HepG2 (cell line): ENCODE results near the gene MYH10. TPM values are rescaled to one million over a fixed set of nuclear protein-coding genes. Genes with fewer than 3 reads are reported as not detected.

Experiments
- ADNP ChIP-seq: sonication (generic); formaldehyde crosslinking; IDR thresholded peaks from 2 replicates; pipeline ENCODE4 v1.4.0; 2020; ENCODE audit warnings: missing genetic modification reagents
- CENPBD1 ChIP-seq: sonication (generic); formaldehyde crosslinking; IDR thresholded peaks from 2 replicates; pipeline ENCODE4 v1.8.0; 2022; ENCODE audit warnings: missing genetic modification reagents, low read depth, mild to moderate bottlenecking, borderline replicate concordance
- HDAC1 ChIP-seq: sonication (generic); formaldehyde crosslinking; IDR thresholded peaks from 2 replicates; pipeline ENCODE4 v1.5.1; 2020; ENCODE audit warnings: mild to moderate bottlenecking, missing genetic modification reagents
- HMG20A ChIP-seq: IDR thresholded peaks from 2 replicates; pipeline ENCODE4 v1.6.1; 2016; ENCODE audit warnings: borderline replicate concordance
- HNF4A ChIP-seq: sonication (generic); formaldehyde crosslinking; IDR thresholded peaks from 2 replicates; pipeline ENCODE4 v1.4.0; 2020; ENCODE audit warnings: missing genetic modification reagents
- KDM4B ChIP-seq: sonication (generic); formaldehyde crosslinking; IDR thresholded peaks from 2 replicates; pipeline ENCODE4 v1.4.0; 2020; ENCODE audit warnings: missing genetic modification reagents
- KLF16 ChIP-seq, 2 experiments: sonication (generic) in 1 of 2; formaldehyde crosslinking in 1 of 2; IDR thresholded peaks; 2 replicates each; pipeline versions ENCODE4 v1.6.1 to v1.8.0; 2016 to 2023; ENCODE audit warnings: missing genetic modification reagents in 2 of 2, missing compliant biosample characterization in 1 of 2
- MTF1 ChIP-seq: sonication (generic); formaldehyde crosslinking; IDR thresholded peaks from 2 replicates; pipeline ENCODE4 v1.5.0; 2020; ENCODE audit warnings: missing genetic modification reagents
- PRDM10 ChIP-seq: sonication (generic); formaldehyde crosslinking; IDR thresholded peaks from 2 replicates; pipeline ENCODE4 v1.4.0; 2020; ENCODE audit warnings: low read depth, missing genetic modification reagents
- SRSF4 ChIP-seq: fragments of 200-400 bp; formaldehyde crosslinking; IDR thresholded peaks from one replicate; pipeline ENCODE4 v1.6.1; 2018; ENCODE audit warnings: mild to moderate bottlenecking, low read depth, low read length, moderate library complexity; ENCODE audit not compliant: poor library complexity, severe bottlenecking
- TCF7 ChIP-seq: sonication (generic); IDR thresholded peaks from 2 replicates; pipeline ENCODE4 v1.6.1; 2016; ENCODE audit warnings: antibody characterized with exemption, low read depth
- TP53 ChIP-seq: sonication (generic); formaldehyde crosslinking; conservative IDR thresholded peaks from 2 replicates; pipeline ENCODE4 v1.4.0; 2020; ENCODE audit warnings: missing genetic modification reagents
- USF2 ChIP-seq, 2 experiments: sonication (generic) in 1 of 2; formaldehyde crosslinking in 1 of 2; IDR thresholded peaks; 2 replicates each; pipeline versions ENCODE4 v1.5.1 to v1.6.1; 2011 to 2020; ENCODE audit warnings: borderline replicate concordance in 1 of 2, low read depth in 1 of 2, low read length in 1 of 2, mild to moderate bottlenecking in 1 of 2, missing genetic modification reagents in 1 of 2, moderate library complexity in 1 of 2
- YEATS2 ChIP-seq: sonication (generic); formaldehyde crosslinking; IDR thresholded peaks from 2 replicates; pipeline ENCODE4 v1.4.0; 2020; ENCODE audit warnings: missing genetic modification reagents, borderline replicate concordance
- ZBTB1 ChIP-seq: sonication (generic); formaldehyde crosslinking; IDR thresholded peaks from 2 replicates; pipeline ENCODE4 v1.4.0; 2020; ENCODE audit warnings: missing genetic modification reagents, borderline replicate concordance
- ZMYM2 ChIP-seq: sonication (generic); formaldehyde crosslinking; IDR thresholded peaks from 2 replicates; pipeline ENCODE4 v1.8.0; 2022; ENCODE audit warnings: mild to moderate bottlenecking, missing genetic modification reagents
- ZNF160 ChIP-seq: sonication (generic); formaldehyde crosslinking; IDR thresholded peaks from 2 replicates; pipeline ENCODE4 v1.8.0; 2022; ENCODE audit warnings: mild to moderate bottlenecking, inconsistent platforms, missing genetic modification reagents
- ZNF263 ChIP-seq: sonication (generic); formaldehyde crosslinking; IDR thresholded peaks from 2 replicates; pipeline ENCODE4 v1.4.0; 2020; ENCODE audit warnings: missing genetic modification reagents
- ZNF335 ChIP-seq: sonication (generic); formaldehyde crosslinking; IDR thresholded peaks from 2 replicates; pipeline ENCODE4 v1.4.0; 2020; ENCODE audit warnings: missing genetic modification reagents
- ZNF513 ChIP-seq: sonication (generic); formaldehyde crosslinking; conservative IDR thresholded peaks from 2 replicates; pipeline ENCODE4 v1.5.0; 2020; ENCODE audit warnings: missing genetic modification reagents
- ZNF577 ChIP-seq: sonication (generic); formaldehyde crosslinking; IDR thresholded peaks from 2 replicates; pipeline ENCODE4 v1.4.0; 2020; ENCODE audit warnings: mild to moderate bottlenecking, low read depth, missing genetic modification reagents, borderline replicate concordance
- polyA plus RNA-seq, 8 experiments: library from polyadenylated mRNA; depleted of rRNA in 3 of 8; stranded (reverse) in 7 of 8; unstranded in 1 of 8; fragments of >200 nt; fragmentation: Illumina TruSeq in 4 of 8; extraction: Trizol in 4 of 8; gene quantifications; 2 replicates each; pipeline versions ENCODE4 v1.2.1 to v1.2.3, GENCODE V29; 2011 to 2016; ENCODE audit warnings: low read depth in 4 of 8, missing spikeins in 1 of 8, mixed read lengths in 1 of 8; ENCODE audit not compliant: insufficient read depth in 1 of 8
- total RNA-seq, 5 experiments: library from RNA; depleted of rRNA; stranded (reverse); fragments of >200 nt; fragmentation: Illumina TruSeq; extraction: Trizol; gene quantifications; 2 replicates each; pipeline ENCODE4 v1.2.3, GENCODE V29; 2016; ENCODE audit warnings: low read depth in 1 of 5

MYH10 gene
- total and polyA plus RNA-seq, 2 of the 13 experiments (the other 11 are each of a cell fraction or from before 2014, with no cell fraction given): 43.4 to 68.6 TPM

GRCh38 chr17:8464941-8465340 is 165.6 kb downstream of the MYH10 start (continued):
- TF ChIP-seq CENPBD1 (CRISPR knock-in tag) (no peak), YEATS2 (CRISPR knock-in tag) (no peak), ZNF160 (CRISPR knock-in tag) (no peak), MTF1 (CRISPR knock-in tag) (no peak), KDM4B (CRISPR knock-in tag) (no peak), ZNF335 (no peak), HNF4A (CRISPR knock-in tag) (peak; percentile 39), ADNP (CRISPR knock-in tag) (no peak), HMG20A (CRISPR knock-in tag) (no peak), HDAC1 (CRISPR knock-in tag) (no peak), ZNF513 (CRISPR knock-in tag) (no peak), ZMYM2 (no peak), SRSF4 (no peak), ZNF263 (CRISPR knock-in tag) (0 out of 2 replicates have a peak, but pooled peaks have one; percentile 42), TCF7 (no peak), USF2 (IDR thresholded peaks at IDR 0.05; ENCODE audit: low read depth, low read length) (no peak), USF2 (CRISPR knock-in tag; IDR thresholded peaks at IDR 0.05; ENCODE audit: borderline replicate concordance) (no peak), TP53 (CRISPR knock-in tag) (no peak), ZNF577 (no peak), PRDM10 (no peak), ZBTB1 (no peak), KLF16 (CRISPR knock-in tag; IDR thresholded peaks at IDR 0.05) (no peak)
